H1 (cell line): Measurements from ENCODE around the gene PSMF1. TPM values are rescaled to one million over a fixed set of nuclear protein-coding genes. Genes with fewer than 3 reads are reported as not detected.

ENCODE experiments used
- CTCF ChIA-PET: fragments of 300-600 bp; sonication (Branson Sonifier 250); formaldehyde crosslinking; loops from one replicate; lab custom pipeline; 2021; ENCODE audit not compliant: partially characterized antibody; lab: Charles Lee
- POLR2A ChIA-PET: fragments of 300-600 bp; sonication (Branson Sonifier 250); formaldehyde crosslinking; loops from one replicate; lab custom pipeline; 2021; ENCODE audit warnings: inconsistent platforms; ENCODE audit not compliant: partially characterized antibody; lab: Charles Lee
- DNase-seq, 2 experiments: peaks; one replicate each; pipeline versions ENCODE4 v3.0.0 to v3.0.0-alpha.2; 2010 to 2022; ENCODE audit warnings: low spot score in 2 of 2, low read depth in 1 of 2, mixed read lengths in 1 of 2
- FAIRE-seq: peaks from 2 replicates; lab custom pipeline; 2011; peaks lifted over from hg19 to GRCh38; lab: Jason Lieb, UNC
- H2AFZ ChIP-seq: 2 replicates; pipeline ENCODE4 v1.8.1; 2012; ENCODE audit warnings: low read length, inconsistent platforms
- H2AK5ac ChIP-seq: 2 replicates; pipeline ENCODE4 v1.6.1; 2013; ENCODE audit warnings: low read depth, low read length
- H2BK120ac ChIP-seq: replicated peaks from 2 replicates; pipeline ENCODE3; 2013; ENCODE audit warnings: low read depth, low read length, inconsistent platforms
- H2BK12ac ChIP-seq: 2 replicates; pipeline ENCODE4 v1.6.1; 2013; ENCODE audit warnings: low read depth, low read length
- H2BK15ac ChIP-seq: 2 replicates; pipeline ENCODE4 v1.6.1; 2013; ENCODE audit warnings: low read length
- H2BK20ac ChIP-seq: 2 replicates; pipeline ENCODE4 v1.6.1; 2013; ENCODE audit warnings: low read length
- H2BK5ac ChIP-seq: 2 replicates; pipeline ENCODE4 v1.6.1; 2013; ENCODE audit warnings: low read depth, low read length
- H3K14ac ChIP-seq: 2 replicates; pipeline ENCODE4 v1.6.1; 2013; ENCODE audit warnings: inconsistent platforms; ENCODE audit not compliant: insufficient read length
- H3K18ac ChIP-seq: 2 replicates; pipeline ENCODE4 v1.6.1; 2013; ENCODE audit warnings: low read length; ENCODE audit errors: extremely low read depth
- H3K23ac ChIP-seq: 2 replicates; pipeline ENCODE4 v1.6.1; 2013; ENCODE audit warnings: inconsistent platforms; ENCODE audit not compliant: insufficient read length
- H3K23me2 ChIP-seq: 2 replicates; pipeline ENCODE4 v1.6.1; 2013; ENCODE audit warnings: low read depth, low read length
- H3K27ac ChIP-seq: 2 replicates; pipeline ENCODE4 v1.6.1; 2011; ENCODE audit warnings: low read depth, low read length, inconsistent platforms
- H3K27me3 ChIP-seq, 4 experiments: replicated peaks in 1 of 4; 1 replicate in 1 of 4; 2 replicates in 3 of 4; pipeline versions ENCODE4 v1.6.1 to v1.8.1; 2011 to 2013; ENCODE audit warnings: low read length in 3 of 4, mild to moderate bottlenecking in 3 of 4, inconsistent platforms in 2 of 4, mixed read lengths in 2 of 4, moderate library complexity in 1 of 4; ENCODE audit not compliant: control insufficient read depth in 3 of 4, insufficient read depth in 3 of 4; ENCODE audit errors: extremely low read depth in 1 of 4
- H3K36me3 ChIP-seq, 4 experiments: 2 replicates each; pipeline versions ENCODE4 v1.6.1 to v1.8.1; 2011 to 2013; ENCODE audit warnings: mild to moderate bottlenecking in 4 of 4, low read length in 3 of 4, moderate library complexity in 2 of 4, control low read depth in 1 of 4, inconsistent platforms in 1 of 4; ENCODE audit not compliant: insufficient read depth in 4 of 4, control insufficient read depth in 2 of 4
- H3K4ac ChIP-seq: replicated peaks from 2 replicates; pipeline ENCODE3; 2013; ENCODE audit warnings: low read length, low read depth, mixed read lengths, inconsistent platforms; ENCODE audit not compliant: insufficient read length
- H3K4me1 ChIP-seq, 4 experiments: replicated peaks in 1 of 4; 1 replicate in 1 of 4; 2 replicates in 3 of 4; pipeline versions ENCODE4 v1.6.1 to v1.8.1; 2011 to 2013; ENCODE audit warnings: low read length in 3 of 4, inconsistent platforms in 2 of 4, mixed read lengths in 1 of 4; ENCODE audit not compliant: insufficient read depth in 4 of 4, control insufficient read depth in 3 of 4
- H3K4me2 ChIP-seq, 2 experiments: 2 replicates each; pipeline versions ENCODE4 v1.6.1 to v1.8.1; 2011 to 2013; ENCODE audit warnings: low read depth in 2 of 2, low read length in 2 of 2, control low read depth in 1 of 2, inconsistent platforms in 1 of 2, mild to moderate bottlenecking in 1 of 2; ENCODE audit not compliant: insufficient read depth in 1 of 2
- H3K4me3 ChIP-seq, 4 experiments: fragments of 200-600, 300-600 bp in 1 of 4; sonication (generic), shearing (Covaris generic), sonication (Bioruptor Twin) in 1 of 4; 2 replicates each; pipeline versions ENCODE4 v1.5.1 to v1.8.1; 2011 to 2016; ENCODE audit warnings: low read length in 4 of 4, low read depth in 3 of 4, control low read depth in 2 of 4, inconsistent platforms in 2 of 4, mild to moderate bottlenecking in 2 of 4, mixed read lengths in 1 of 4, moderate library complexity in 1 of 4; ENCODE audit not compliant: insufficient read depth in 2 of 4; ENCODE audit errors: extremely low read depth in 1 of 4
- H3K56ac ChIP-seq: replicated peaks from 2 replicates; pipeline ENCODE3; 2013; ENCODE audit warnings: low read depth, mild to moderate bottlenecking, mixed read lengths, low read length, inconsistent platforms; ENCODE audit not compliant: insufficient read length
- H3K79me1 ChIP-seq: 2 replicates; pipeline ENCODE4 v1.6.1; 2013; ENCODE audit warnings: low read depth, low read length, control low read depth
- H3K79me2 ChIP-seq, 2 experiments: 2 replicates each; pipeline versions ENCODE4 v1.6.1 to v1.8.1; 2012 to 2013; ENCODE audit warnings: low read length in 2 of 2, mild to moderate bottlenecking in 2 of 2, inconsistent platforms in 1 of 2; ENCODE audit not compliant: insufficient read depth in 2 of 2, control insufficient read depth in 1 of 2
- H3K9ac ChIP-seq, 4 experiments: replicated peaks in 1 of 4; 1 replicate in 1 of 4; 2 replicates in 3 of 4; pipeline versions ENCODE4 v1.6.1 to v1.8.1; 2011 to 2013; ENCODE audit warnings: low read depth in 3 of 4, low read length in 3 of 4, control low read depth in 2 of 4, mild to moderate bottlenecking in 2 of 4, moderate library complexity in 2 of 4, inconsistent platforms in 1 of 4; ENCODE audit errors: extremely low read depth in 1 of 4
- H3K9me3 ChIP-seq, 2 experiments: 2 replicates each; pipeline versions ENCODE4 v1.6.1 to v1.8.1; 2012 to 2013; ENCODE audit warnings: mild to moderate bottlenecking in 2 of 2, moderate library complexity in 2 of 2, control low read depth in 1 of 2, inconsistent platforms in 1 of 2, low read depth in 1 of 2, low read length in 1 of 2, mixed read lengths in 1 of 2; ENCODE audit not compliant: insufficient read depth in 2 of 2
- H4K20me1 ChIP-seq, 2 experiments: replicated peaks in 1 of 2; 2 replicates each; pipeline versions ENCODE3 to v1.8.1; 2011 to 2013; ENCODE audit warnings: inconsistent platforms in 2 of 2, low read length in 2 of 2, mild to moderate bottlenecking in 1 of 2; ENCODE audit not compliant: insufficient read depth in 2 of 2, control insufficient read depth in 1 of 2
- H4K5ac ChIP-seq: 2 replicates; pipeline ENCODE4 v1.6.1; 2013; ENCODE audit warnings: low read length, low read depth, mixed read lengths, inconsistent platforms; ENCODE audit not compliant: insufficient read length
- H4K8ac ChIP-seq: 2 replicates; pipeline ENCODE4 v1.8.0; 2013; ENCODE audit warnings: mild to moderate bottlenecking, moderate library complexity, low read length, inconsistent platforms; ENCODE audit not compliant: insufficient read depth; ENCODE audit errors: extremely low read depth
- H4K91ac ChIP-seq: replicated peaks from 2 replicates; pipeline ENCODE3; 2013; ENCODE audit warnings: low read length, mixed read lengths, inconsistent platforms; ENCODE audit not compliant: insufficient read length
- ATF2 ChIP-seq: IDR thresholded peaks from 2 replicates; pipeline ENCODE4 v1.6.1; 2012; ENCODE audit warnings: low read length, inconsistent platforms
- ATF3 ChIP-seq: IDR thresholded peaks from 2 replicates; pipeline ENCODE4 v1.6.1; 2011; ENCODE audit warnings: low read depth, mild to moderate bottlenecking, low read length; ENCODE audit not compliant: insufficient read depth
- CBX8 ChIP-seq: fragments of 300-800, 300-1000 bp; sonication (generic); IDR thresholded peaks from 2 replicates; pipeline ENCODE4 v1.7.1; 2016; ENCODE audit warnings: low read depth, low read length, borderline replicate concordance
- CHD2 ChIP-seq: IDR thresholded peaks from 2 replicates; pipeline ENCODE4 v1.6.1; 2012; ENCODE audit warnings: low read length, improper control_type of control experiment
- HDAC2 ChIP-seq, 2 experiments: fragments of 300-600 bp in 1 of 2; sonication (generic) in 1 of 2; IDR thresholded peaks; 2 replicates each; pipeline ENCODE4 v1.6.1; 2011 to 2012; ENCODE audit warnings: low read depth in 2 of 2, low read length in 2 of 2, mild to moderate bottlenecking in 2 of 2, moderate library complexity in 2 of 2, borderline replicate concordance in 1 of 2, inconsistent platforms in 1 of 2
- JUN ChIP-seq: IDR thresholded peaks from 2 replicates; pipeline ENCODE4 v1.6.1; 2011; ENCODE audit warnings: low read depth, mild to moderate bottlenecking, improper control_type of control experiment, low read length
- RAD21 ChIP-seq, 2 experiments: IDR thresholded peaks in 1 of 2; conservative IDR thresholded peaks in 1 of 2; 2 replicates each; pipeline ENCODE4 v1.6.1; 2011; ENCODE audit warnings: low read depth in 2 of 2, low read length in 2 of 2, improper control_type of control experiment in 1 of 2, inconsistent platforms in 1 of 2, mild to moderate bottlenecking in 1 of 2, moderate library complexity in 1 of 2
- SP4 ChIP-seq: IDR thresholded peaks from 2 replicates; pipeline ENCODE4 v1.6.1; 2012; ENCODE audit warnings: low read length, inconsistent platforms
- SRF ChIP-seq: IDR thresholded peaks from 2 replicates; pipeline ENCODE4 v1.6.1; 2011; ENCODE audit warnings: mild to moderate bottlenecking, low read depth, low read length, moderate library complexity
- ZNF274 ChIP-seq: IDR thresholded peaks from 2 replicates; pipeline ENCODE4 v1.7.0; 2012; ENCODE audit warnings: low read length, borderline replicate concordance; ENCODE audit errors: extremely low read depth
- WGBS, 2 experiments: shearing (Covaris generic) in 1 of 2; methylation state at CpG; one replicate each; pipeline versions ENCODE4 v1.1.6 to v1.1.7; 2013 to 2015; ENCODE audit warnings: low lambda C conversion rate in 2 of 2, mixed read lengths in 2 of 2, inconsistent platforms in 1 of 2, low coverage in 1 of 2, missing lambda C conversion rate in 1 of 2; ENCODE audit not compliant: insufficient replicate concordance in 2 of 2, insufficient coverage in 1 of 2, insufficient read length in 1 of 2; ENCODE audit errors: extremely low coverage in 1 of 2, missing lambda C conversion rate in 1 of 2; 5-methylcytosine and 5-hydroxymethylcytosine counted together
- polyA plus RNA-seq, 7 experiments: library from polyadenylated mRNA; depleted of rRNA in 3 of 7; stranded (reverse) in 5 of 7; unstranded in 2 of 7; fragments of >200 nt in 5 of 7; fragments of 200-250 nt in 2 of 7; gene quantifications; 1 replicate in 5 of 7; 2 replicates in 1 of 7; 4 replicates in 1 of 7; pipeline versions ENCODE4 v1.2.1 to v1.2.3, GENCODE V29; 2011 to 2013; ENCODE audit warnings: missing spikeins in 2 of 7, mixed read lengths in 2 of 7
- total RNA-seq: library from RNA; stranded (reverse); fragmentation: NEBNext Ultra II Directional; extraction: Animal tissue kit (Norgen Biotek cat#: 25700); gene quantifications from 2 replicates; pipeline ENCODE4 v1.2.1, GENCODE V29; 2021
- TF ChIP-seq, protein P1 (sequence below): IDR thresholded peaks from 2 replicates; pipeline ENCODE4 v1.6.1; 2012; ENCODE audit warnings: inconsistent platforms

Gene PSMF1
- total and polyA plus RNA-seq, 2 of the 8 experiments (the other 6 are each of a cell fraction or from before 2014, with no cell fraction given) = 106 to 159 TPM

- CTCF ChIA-PET = interaction anchor here (0.7 to 1.5 kb wide), 13 partner anchors 8 to 344 kb away, joined by 3 to 5 read pairs (median 3); partner anchors contain the start of gene SLC52A3
- TF ChIP-seq, protein P1, sequence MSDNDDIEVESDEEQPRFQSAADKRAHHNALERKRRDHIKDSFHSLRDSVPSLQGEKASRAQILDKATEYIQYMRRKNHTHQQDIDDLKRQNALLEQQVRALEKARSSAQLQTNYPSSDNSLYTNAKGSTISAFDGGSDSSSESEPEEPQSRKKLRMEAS = no peak
- TF ChIP-seq CBX8 (no peak), SRF (no peak), SP4 (no peak), CHD2 (no peak), HDAC2 (IDR thresholded peaks at IDR 0.05; ENCODE audit: borderline replicate concordance in 1 of 2, low read depth in 2 of 2, low read length in 2 of 2) (no peak), ZNF274 (no peak), ATF2 (no peak), JUN (no peak), ATF3 (no peak), RAD21 (IDR thresholded peaks at IDR 0.05 in 1 of 2, conservative IDR thresholded peaks at IDR 0.05 in 1 of 2; ENCODE audit: low read depth in 2 of 2, low read length in 2 of 2) (no peak)
Observed at GRCh38 chr20:1112908-1113307, 5.5 kb upstream of the PSMF1 start.

More at GRCh38 chr20:1112908-1113307, 5.5 kb upstream of the PSMF1 start:
- POLR2A ChIA-PET = no interaction called here
- H4K5ac ChIP-seq = no peak overlapping the region
- H3K79me1 ChIP-seq = no peaks in the 10 kb centered on the region
- no peak overlapping the region for H3K27ac ChIP-seq
- H2BK20ac ChIP-seq = no peak overlapping the region
- no peak overlapping the region for H2AK5ac ChIP-seq
- H3K18ac ChIP-seq = no peak overlapping the region
- WGBS, 2 experiments = 90% methylated on average over 5 of the region's 5 CpGs; no CpG with 5 or more reads in 1 of the 2 experiments
- no peaks in the 10 kb centered on the region for H3K79me2 ChIP-seq
- no peaks in the 10 kb centered on the region for H3K36me3 ChIP-seq
- H3K9ac ChIP-seq = no peak overlapping the region
- H3K23ac ChIP-seq = no peak overlapping the region
- no peak overlapping the region for H2BK15ac ChIP-seq
- no peak overlapping the region for H4K91ac ChIP-seq
- DNase-seq = no peak
- no peak overlapping the region for H3K56ac ChIP-seq
- no peak overlapping the region for H3K4me2 ChIP-seq
- H3K4me3 ChIP-seq = no peak overlapping the region
- no peak for FAIRE-seq
- no peaks in the 10 kb centered on the region for H4K20me1 ChIP-seq
- no peak overlapping the region for H3K14ac ChIP-seq
- H3K27me3 ChIP-seq = no peaks in the 10 kb centered on the region
- H3K23me2 ChIP-seq = 0 out of 2 replicates have a peak, but pooled peaks cover under 1% of the 10 kb centered on the region
- H4K8ac ChIP-seq = peak overlapping the region; percentile 79; the same call in 1 of the 2 replicates
- no peaks in the 10 kb centered on the region for H3K9me3 ChIP-seq
- H2BK120ac ChIP-seq = no peak overlapping the region
- no peak overlapping the region for H2BK5ac ChIP-seq
- no peaks in the 10 kb centered on the region for H3K4me1 ChIP-seq
- H2BK12ac ChIP-seq = no peak overlapping the region
- H3K4ac ChIP-seq = no peak overlapping the region
- H2AFZ ChIP-seq = no peak overlapping the region
